A673 (cell line): Measurements from ENCODE around the gene PGLYRP3. TPM values are rescaled to one million over a fixed set of nuclear protein-coding genes. Genes with fewer than 3 reads are reported as not detected.
"Not testable (repeated sequence)": the region's sequence is repeated elsewhere in the genome, so short reads cannot be mapped to it uniquely, and the experiment has no call there.

Experiments
- BruUV-seq: library from RNA; stranded (reverse); fragments of 400-500 nt; replicated peaks from 2 replicates; lab custom pipeline; 2021; lab: Mats Ljungman, UMichigan
- CTCF ChIA-PET: fragments of 300-600 bp; sonication (Branson Sonifier 250); formaldehyde crosslinking; loops from one replicate; lab custom pipeline; 2022; ENCODE audit warnings: antibody characterized with exemption; lab: Charles Lee
- POLR2A ChIA-PET: fragments of 300-600 bp; sonication (Branson Sonifier 250); formaldehyde crosslinking; loops from one replicate; lab custom pipeline; 2022; ENCODE audit warnings: antibody characterized with exemption; ENCODE audit not compliant: low non-redundant PET; lab: Charles Lee
- DNase-seq: peaks from one replicate; pipeline ENCODE4 v3.0.0-alpha.2; 2015; ENCODE audit warnings: low spot score
- H3K27ac ChIP-seq: fragments of 200-600 bp; sonication (generic); 2 replicates; pipeline ENCODE4 v1.5.1; 2016; ENCODE audit warnings: mixed run types, low read depth, mild to moderate bottlenecking, mixed read lengths, antibody characterized with exemption, low read length; ENCODE audit not compliant: poor library complexity, severe bottlenecking
- H3K27me3 ChIP-seq: fragments of 200-600 bp; sonication (generic); replicated peaks from 2 replicates; pipeline ENCODE4 v1.6.1; 2017; ENCODE audit warnings: mixed run types, low read depth, mild to moderate bottlenecking, mixed read lengths, antibody characterized with exemption, low read length; ENCODE audit not compliant: insufficient read depth, poor library complexity
- H3K36me3 ChIP-seq: fragments of 200-600 bp; sonication (generic); 2 replicates; pipeline ENCODE4 v1.6.1; 2016; ENCODE audit warnings: mixed run types, mild to moderate bottlenecking, mixed read lengths, antibody characterized with exemption, low read length; ENCODE audit not compliant: insufficient read depth, poor library complexity, severe bottlenecking
- H3K4me1 ChIP-seq: fragments of 200-600 bp; sonication (generic); 2 replicates; pipeline ENCODE4 v1.6.1; 2017; ENCODE audit warnings: mixed run types, mild to moderate bottlenecking, mixed read lengths, antibody characterized with exemption, low read length; ENCODE audit not compliant: insufficient read depth, poor library complexity, severe bottlenecking
- H3K4me3 ChIP-seq: fragments of 200-600 bp; sonication (generic); 2 replicates; pipeline ENCODE4 v1.5.1; 2016; ENCODE audit warnings: low read depth, mixed run types, mild to moderate bottlenecking, mixed read lengths, low read length; ENCODE audit not compliant: poor library complexity, severe bottlenecking
- H3K9me3 ChIP-seq: fragments of 200-600 bp; sonication (generic); 2 replicates; pipeline ENCODE4 v1.6.1; 2016; ENCODE audit warnings: mixed run types, low read depth, mild to moderate bottlenecking, mixed read lengths, antibody characterized with exemption, low read length; ENCODE audit not compliant: poor library complexity, severe bottlenecking
- CTCF ChIP-seq: fragments of 300-800, 200-600 bp; sonication (generic); conservative IDR thresholded peaks from 2 replicates; pipeline ENCODE4 v1.5.1; 2017; ENCODE audit warnings: low read depth, mild to moderate bottlenecking, antibody characterized with exemption, low read length, moderate library complexity, mixed read lengths
- EZH2 ChIP-seq: fragments of 200-600 bp; sonication (generic); IDR thresholded peaks from 2 replicates; pipeline ENCODE4 v1.6.1; 2017; ENCODE audit warnings: borderline replicate concordance, low read depth, mild to moderate bottlenecking, mixed read lengths, antibody characterized with exemption, low read length; ENCODE audit not compliant: poor library complexity, severe bottlenecking
- intact Hi-C: fragments of 100-400 bp; cut with micrococcal nuclease; formaldehyde crosslinking; loops from one replicate; pipeline ENCODE4 v1.10.0; 2022; ENCODE audit not compliant: unreplicated experiment
- total RNA-seq: library from RNA; stranded (reverse); gene quantifications from 2 replicates; pipeline ENCODE4 v1.2.3, GENCODE V29; 2021

The PGLYRP3 gene
- total RNA-seq, 1 experiment from 2014 or later = not detected

- H3K36me3 ChIP-seq = no peaks in the 10 kb centered on the region
- no peaks in the 10 kb centered on the region for H3K4me1 ChIP-seq
- TF ChIP-seq CTCF = no peak
- no peak for TF ChIP-seq EZH2
- DNase-seq = no peak
- no peaks in the 10 kb centered on the region for H3K9me3 ChIP-seq
- CTCF ChIA-PET = no interaction called here
- H3K27ac ChIP-seq = no peak within 1 kb of the TSS
- POLR2A ChIA-PET = no interaction called here
- no peak within 1 kb of the TSS for H3K4me3 ChIP-seq
- H3K27me3 ChIP-seq = peaks cover 80% of the 10 kb centered on the region
- BruUV-seq = no TSS peak
- intact Hi-C loops = no loop called here
Observed at GRCh38 chr1:153348511-153349362, 36.0 kb upstream of the PGLYRP3 start, which contains the start of gene PGLYRP4. Gene PGLYRP4 (minus strand): TSS chr1:153348841. CDS start chr1:153347932, 909 bp downstream.

- no peak for DNase-seq
- no TSS peak for BruUV-seq
Observed at GRCh38 chr1:153347856-153348255, 35.1 kb upstream of the PGLYRP3 start.

GRCh38 chr1:153347049-153347448, 34.3 kb upstream of the PGLYRP3 start:
- peaks cover 97% of the 10 kb centered on the region for H3K27me3 ChIP-seq
- H3K27ac ChIP-seq, H3K36me3 ChIP-seq, BruUV-seq, H3K9me3 ChIP-seq, CTCF ChIA-PET, DNase-seq, H3K4me3 ChIP-seq, intact Hi-C loops, H3K4me1 ChIP-seq, POLR2A ChIA-PET: not testable (repeated sequence)

More at GRCh38 chr1:153347856-153348255, 35.1 kb upstream of the PGLYRP3 start:
- ChIA-PET POLR2A (no interaction called here), CTCF (no interaction called here)
- intact Hi-C loops = no loop called here
- H3K9me3 ChIP-seq = no peaks in the 10 kb centered on the region
- no peaks in the 10 kb centered on the region for H3K4me1 ChIP-seq
- no peak overlapping the region for H3K27ac ChIP-seq
- H3K27me3 ChIP-seq = peaks cover 89% of the 10 kb centered on the region
- no peaks in the 10 kb centered on the region for H3K36me3 ChIP-seq
- no peak overlapping the region for H3K4me3 ChIP-seq
- TF ChIP-seq CTCF = no peak
- TF ChIP-seq EZH2 = no peak
